Stimulated activated CD8-positive, alpha-beta memory T cell treated with anti-CD3 and anti-CD28 coated beads, Interleukin-15, amount 100 ng/mL, for 48 hours (primary cell): ENCODE data around the gene MGAT4D.
"Not testable (repeated sequence)": the region's sequence is repeated elsewhere in the genome, so short reads cannot be mapped to it uniquely, and the experiment has no call there.

Experiments
- DNase-seq, 2 donors: peaks; one replicate each; pipeline ENCODE4 v3.0.0-alpha.2; 2020; ENCODE audit warnings: low read depth in 2 of 2

MGAT4D gene

GRCh38 chr4:140439644-140440142 lies 58.4 kb downstream of the MGAT4D start:
- DNase-seq: no peak

- no peak for DNase-seq
Measured at GRCh38 chr4:140427919-140428471, 70.1 kb downstream of the MGAT4D start.

- DNase-seq: peak; percentile 49 to 59
Measured at GRCh38 chr4:140427106-140427918, 70.8 kb downstream of the MGAT4D start, which contains the start of gene CLGN. Gene CLGN, minus strand, starts transcription at chr4:140427648. Its CDS starts 14,570 bp downstream, at chr4:140413078.

GRCh38 chr4:140426610-140427105 lies 71.4 kb downstream of the MGAT4D start:
- no peak for DNase-seq

- DNase-seq: no peak
Measured at GRCh38 chr4:140423106-140423505, 75.0 kb downstream of the MGAT4D start.

- not testable (repeated sequence) for DNase-seq
Measured at GRCh38 chr4:140413130-140413969, 84.7 kb downstream of the MGAT4D start.

GRCh38 chr4:140408974-140409373 lies 89.1 kb downstream of the MGAT4D start:
- no peak for DNase-seq

GRCh38 chr4:140406292-140406691 lies 91.8 kb downstream of the MGAT4D start:
- no peak for DNase-seq

GRCh38 chr4:140400111-140400510 lies 98.0 kb downstream of the MGAT4D start:
- no peak for DNase-seq

- DNase-seq: no peak
Measured at GRCh38 chr4:140395668-140396067, 102.4 kb downstream of the MGAT4D start.
